B cell (primary cell): Measurements from ENCODE around the gene TRIM40. TPM values are rescaled to one million over a fixed set of nuclear protein-coding genes. Genes with fewer than 3 reads are reported as not detected.

Source experiments
- ATAC-seq: fragments of 200-7000 bp; cut with Tn5 transposase; one replicate; pipeline ENCODE4 v1.10.0; 2021; ENCODE audit warnings: low read depth, mild to moderate bottlenecking, moderate number of reproducible peaks, moderate library complexity
- CTCF ChIA-PET: fragments of 350-600 bp; sonication (Branson Sonifier 250); formaldehyde crosslinking; loops from one replicate; lab custom pipeline; 2021; ENCODE audit warnings: antibody characterized with exemption, inconsistent platforms; lab: Charles Lee
- POLR2A ChIA-PET: fragments of 350-600 bp; sonication (Branson Sonifier 250); formaldehyde crosslinking; loops from one replicate; lab custom pipeline; 2021; ENCODE audit warnings: antibody characterized with exemption; lab: Charles Lee
- DNase-seq: peaks from one replicate; pipeline ENCODE4 v3.0.0; 2013
- H2AFZ ChIP-seq: 2 replicates; pipeline ENCODE4 v1.6.1; 2012; ENCODE audit warnings: mild to moderate bottlenecking, low read depth, low read length; ENCODE audit not compliant: insufficient read depth, poor library complexity, severe bottlenecking
- H3K27ac ChIP-seq, 2 donors: 1 replicate in 1 of 2; 2 replicates in 1 of 2; pipeline ENCODE4 v1.5.1; 2012 to 2013; ENCODE audit warnings: low read length in 2 of 2, mild to moderate bottlenecking in 2 of 2, moderate library complexity in 1 of 2
- H3K27me3 ChIP-seq, 4 experiments: fragments of 200-600 bp in 1 of 4; sonication (generic) in 1 of 4; replicated peaks in 1 of 4; 1 replicate in 2 of 4; 2 replicates in 2 of 4; pipeline versions ENCODE4 v1.6.1 to v1.7.0; 2013 to 2016; ENCODE audit warnings: low read length in 3 of 4, mild to moderate bottlenecking in 2 of 4, mixed read lengths in 1 of 4, moderate library complexity in 1 of 4; ENCODE audit not compliant: insufficient read depth in 4 of 4, control insufficient read depth in 3 of 4; ENCODE audit errors: control extremely low read depth in 1 of 4
- H3K36me3 ChIP-seq, 2 experiments: replicated peaks in 1 of 2; 1 replicate in 1 of 2; 2 replicates in 1 of 2; pipeline versions ENCODE4 v1.6.1 to v1.7.1; 2013; ENCODE audit warnings: low read length in 1 of 2; ENCODE audit not compliant: insufficient read depth in 2 of 2, control insufficient read depth in 1 of 2; ENCODE audit errors: control extremely low read depth in 1 of 2, extremely low read depth in 1 of 2
- H3K4me1 ChIP-seq, 2 donors: fragments of 200-600 bp in 1 of 2; sonication (generic) in 1 of 2; 1 replicate in 1 of 2; 2 replicates in 1 of 2; pipeline versions ENCODE4 v1.5.1 to v1.6.1; 2013 to 2017; ENCODE audit warnings: low read length in 2 of 2; ENCODE audit not compliant: control insufficient read depth in 2 of 2, insufficient read depth in 2 of 2
- H3K4me2 ChIP-seq: replicated peaks from 2 replicates; pipeline ENCODE3; 2012; ENCODE audit warnings: mild to moderate bottlenecking, low read depth, low read length; ENCODE audit not compliant: poor library complexity, severe bottlenecking
- H3K4me3 ChIP-seq, 5 experiments: fragments of 200-600 bp in 1 of 5; sonication (generic) in 1 of 5; 1 replicate in 3 of 5; 2 replicates in 2 of 5; pipeline versions ENCODE4 v1.5.1 to v1.7.0; 2011 to 2016; ENCODE audit warnings: low read length in 4 of 5, mild to moderate bottlenecking in 4 of 5, low read depth in 2 of 5, control low read depth in 1 of 5, moderate library complexity in 1 of 5; ENCODE audit not compliant: insufficient read depth in 1 of 5; ENCODE audit errors: control extremely low read depth in 1 of 5, extremely low read depth in 1 of 5
- H3K79me2 ChIP-seq: fragments of 200-600 bp; sonication (generic); one replicate; pipeline ENCODE4 v1.6.0; 2016; ENCODE audit warnings: low read length; ENCODE audit not compliant: control insufficient read depth, insufficient read depth
- H3K9ac ChIP-seq: fragments of 200-600 bp; sonication (generic); 2 replicates; pipeline ENCODE4 v1.6.1; 2017; ENCODE audit warnings: mild to moderate bottlenecking, low read length, moderate library complexity
- H3K9me3 ChIP-seq, 3 donors: one replicate each; pipeline versions ENCODE4 v1.6.1 to v1.7.1; 2013; ENCODE audit warnings: low read length in 2 of 3; ENCODE audit not compliant: control insufficient read depth in 2 of 3, insufficient read depth in 1 of 3; ENCODE audit errors: control extremely low read depth in 1 of 3
- H4K20me1 ChIP-seq: 2 replicates; pipeline ENCODE4 v1.6.0; 2012; ENCODE audit warnings: mild to moderate bottlenecking, low read length; ENCODE audit not compliant: insufficient read depth, control insufficient read depth, poor library complexity, severe bottlenecking
- H3K27ac Mint-ChIP-seq: one replicate; pipeline ENCODE4 v1.8.0; 2021; ENCODE audit warnings: mixed read lengths
- H3K27me3 Mint-ChIP-seq: one replicate; pipeline ENCODE4 v1.8.0; 2021; ENCODE audit warnings: mixed read lengths
- H3K4me1 Mint-ChIP-seq: one replicate; pipeline ENCODE4 v1.8.0; 2021; ENCODE audit warnings: mixed read lengths
- H3K4me3 Mint-ChIP-seq: one replicate; pipeline ENCODE4 v1.8.0; 2021; ENCODE audit warnings: mixed read lengths
- H3K9me3 Mint-ChIP-seq: one replicate; pipeline ENCODE4 v1.8.0; 2022; ENCODE audit warnings: mixed read lengths; ENCODE audit not compliant: insufficient read depth
- CTCF ChIP-seq: fragments of 200-600 bp; IDR thresholded peaks from one replicate; pipeline ENCODE4 v1.8.0; 2022; ENCODE audit warnings: antibody characterized with exemption, mild to moderate bottlenecking
- EZH2 ChIP-seq: IDR thresholded peaks from 2 replicates; pipeline ENCODE4 v1.6.1; 2012; ENCODE audit warnings: borderline replicate concordance, low read depth, mild to moderate bottlenecking, moderate library complexity, low read length; ENCODE audit not compliant: insufficient read depth, poor library complexity, severe bottlenecking
- WGBS: methylation state at CpG from one replicate; pipeline ENCODE4 v1.1.5; 2013; ENCODE audit warnings: missing lambda C conversion rate; ENCODE audit not compliant: insufficient coverage; 5-methylcytosine and 5-hydroxymethylcytosine counted together
- intact Hi-C: fragments of 100-400 bp; cut with micrococcal nuclease; formaldehyde crosslinking; loops from one replicate; pipeline ENCODE4 v1.10.0; 2022
- polyA plus RNA-seq: library from polyadenylated mRNA; depleted of rRNA; stranded (reverse); fragments of >200 nt; gene quantifications from 2 replicates; pipeline ENCODE4 v1.2.3, GENCODE V29; 2012
- total RNA-seq, 2 donors: library from RNA; stranded (reverse); fragments of 120-200 nt in 1 of 2; gene quantifications; 1 replicate in 1 of 2; 2 replicates in 1 of 2; pipeline versions ENCODE4 v1.2.3 to v1.2.4, GENCODE V29; 2013 to 2022

TRIM40 gene
- total and polyA plus RNA-seq, 2 donors (not counting 1 experiment from before 2014, with no cell fraction given): not detected

- H3K36me3 ChIP-seq: no peaks in the 10 kb centered on the region
- ChIA-PET POLR2A (interaction anchor here (0.7 kb wide), 1 partner anchor 8 kb away, joined by 4 read pairs; no protein-coding TSS in a partner anchor), CTCF (no interaction called here)
- TF ChIP-seq CTCF (no peak), EZH2 (no peak)
- Mint-ChIP-seq H3K4me3 (no peak overlapping the region), H3K9me3 (no peaks in the 10 kb centered on the region), H3K27me3 (peaks cover 47% of the 10 kb centered on the region), H3K27ac (no peak overlapping the region), H3K4me1 (no peaks in the 10 kb centered on the region)
- H3K27ac ChIP-seq: no peak overlapping the region
- H3K9me3 ChIP-seq: no peaks in the 10 kb centered on the region
- H3K4me1 ChIP-seq: no peaks in the 10 kb centered on the region
- DNase-seq (no peak), ATAC-seq (no peak)
- no peaks in the 10 kb centered on the region for H3K79me2 ChIP-seq
- H3K4me3 ChIP-seq: no peak overlapping the region
- intact Hi-C loops: no loop called here
- no peaks in the 10 kb centered on the region for H4K20me1 ChIP-seq
- peaks cover 0 to 26% (median 10%) of the 10 kb centered on the region in 4 experiments for H3K27me3 ChIP-seq
- no peak overlapping the region for H3K4me2 ChIP-seq
- H3K9ac ChIP-seq: no peak overlapping the region
- H2AFZ ChIP-seq: no peak overlapping the region
Observed at GRCh38 chr6:30157581-30157980, 21.6 kb downstream of the TRIM40 start.

GRCh38 chr6:30157999-30158398 lies 22.1 kb downstream of the TRIM40 start:
- Histone ChIP-seq H3K9me3 (no peaks in the 10 kb centered on the region), H3K36me3 (no peaks in the 10 kb centered on the region), H2AFZ (no peak overlapping the region), H3K9ac (no peak overlapping the region), H4K20me1 (no peaks in the 10 kb centered on the region), H3K4me1 (no peaks in the 10 kb centered on the region), H3K27ac (no peak overlapping the region), H3K4me2 (no peak overlapping the region), H3K79me2 (no peaks in the 10 kb centered on the region), H3K27me3 (peaks cover 0 to 23% (median 10%) of the 10 kb centered on the region in 4 experiments), H3K4me3 (no peak overlapping the region)
- CTCF ChIA-PET: no interaction called here
- intact Hi-C loops: no loop called here
- DNase-seq (no peak), ATAC-seq (no peak)
- no peaks in the 10 kb centered on the region for H3K4me1 Mint-ChIP-seq
- TF ChIP-seq CTCF (no peak), EZH2 (no peak)
- POLR2A ChIA-PET: no interaction called here
- H3K9me3 Mint-ChIP-seq: no peaks in the 10 kb centered on the region
- no peak overlapping the region for H3K4me3 Mint-ChIP-seq
- 80% methylated on average over 1 of the region's 2 CpGs for WGBS
- H3K27ac Mint-ChIP-seq: no peak overlapping the region
- peaks cover 42% of the 10 kb centered on the region for H3K27me3 Mint-ChIP-seq
